H1 (cell line): ENCODE measurements around the gene DSCAM.

Experiments
- CREB1 ChIP-seq: IDR thresholded peaks from 2 replicates; pipeline ENCODE4 v1.6.1; 2012; ENCODE audit warnings: inconsistent platforms
- EZH2 ChIP-seq: fragments of 200-600 bp; sonication (generic); IDR thresholded peaks from 2 replicates; pipeline ENCODE4 v1.7.1; 2012; ENCODE audit warnings: low read depth, mild to moderate bottlenecking, moderate library complexity, low read length, inconsistent platforms; ENCODE audit not compliant: severe bottlenecking
- HDAC2 ChIP-seq, 2 experiments: fragments of 300-600 bp in 1 of 2; sonication (generic) in 1 of 2; IDR thresholded peaks; 2 replicates each; pipeline ENCODE4 v1.6.1; 2011 to 2012; ENCODE audit warnings: low read depth in 2 of 2, low read length in 2 of 2, mild to moderate bottlenecking in 2 of 2, moderate library complexity in 2 of 2, borderline replicate concordance in 1 of 2, inconsistent platforms in 1 of 2
- NRF1 ChIP-seq: IDR thresholded peaks from 2 replicates; pipeline ENCODE4 v1.6.1; 2011; ENCODE audit warnings: mild to moderate bottlenecking, low read depth, low read length, improper control_type of control experiment
- YY1 ChIP-seq: IDR thresholded peaks from 2 replicates; pipeline ENCODE4 v1.6.1; 2011; ENCODE audit warnings: low read depth, mild to moderate bottlenecking, low read length
- TF ChIP-seq, protein P1 (sequence below), 3 experiments: IDR thresholded peaks; 1 replicate in 2 of 3; 2 replicates in 1 of 3; pipeline versions ENCODE4 v1.5.1 to v1.6.1; 2011; ENCODE audit warnings: low read length in 3 of 3, mild to moderate bottlenecking in 3 of 3, inconsistent platforms in 2 of 3, low read depth in 1 of 3, moderate library complexity in 1 of 3; ENCODE audit not compliant: insufficient read depth in 1 of 3; ENCODE audit errors: control extremely low read depth in 1 of 3
- TF ChIP-seq, protein P2 (sequence below): IDR thresholded peaks from 2 replicates; pipeline ENCODE4 v1.6.1; 2011; ENCODE audit warnings: low read length, improper control_type of control experiment

- TF ChIP-seq, protein P1, sequence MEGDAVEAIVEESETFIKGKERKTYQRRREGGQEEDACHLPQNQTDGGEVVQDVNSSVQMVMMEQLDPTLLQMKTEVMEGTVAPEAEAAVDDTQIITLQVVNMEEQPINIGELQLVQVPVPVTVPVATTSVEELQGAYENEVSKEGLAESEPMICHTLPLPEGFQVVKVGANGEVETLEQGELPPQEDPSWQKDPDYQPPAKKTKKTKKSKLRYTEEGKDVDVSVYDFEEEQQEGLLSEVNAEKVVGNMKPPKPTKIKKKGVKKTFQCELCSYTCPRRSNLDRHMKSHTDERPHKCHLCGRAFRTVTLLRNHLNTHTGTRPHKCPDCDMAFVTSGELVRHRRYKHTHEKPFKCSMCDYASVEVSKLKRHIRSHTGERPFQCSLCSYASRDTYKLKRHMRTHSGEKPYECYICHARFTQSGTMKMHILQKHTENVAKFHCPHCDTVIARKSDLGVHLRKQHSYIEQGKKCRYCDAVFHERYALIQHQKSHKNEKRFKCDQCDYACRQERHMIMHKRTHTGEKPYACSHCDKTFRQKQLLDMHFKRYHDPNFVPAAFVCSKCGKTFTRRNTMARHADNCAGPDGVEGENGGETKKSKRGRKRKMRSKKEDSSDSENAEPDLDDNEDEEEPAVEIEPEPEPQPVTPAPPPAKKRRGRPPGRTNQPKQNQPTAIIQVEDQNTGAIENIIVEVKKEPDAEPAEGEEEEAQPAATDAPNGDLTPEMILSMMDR (IDR thresholded peaks at IDR 0.05; ENCODE audit: control extremely low read depth in 1 of 3, insufficient read depth in 1 of 3, low read depth in 1 of 3, low read length in 3 of 3), result no peak
- TF ChIP-seq CREB1 (no peak), HDAC2 (IDR thresholded peaks at IDR 0.05; ENCODE audit: borderline replicate concordance in 1 of 2, low read depth in 2 of 2, low read length in 2 of 2) (no peak), NRF1 (no peak), EZH2 (no peak), YY1 (no peak)
- TF ChIP-seq, protein P2, sequence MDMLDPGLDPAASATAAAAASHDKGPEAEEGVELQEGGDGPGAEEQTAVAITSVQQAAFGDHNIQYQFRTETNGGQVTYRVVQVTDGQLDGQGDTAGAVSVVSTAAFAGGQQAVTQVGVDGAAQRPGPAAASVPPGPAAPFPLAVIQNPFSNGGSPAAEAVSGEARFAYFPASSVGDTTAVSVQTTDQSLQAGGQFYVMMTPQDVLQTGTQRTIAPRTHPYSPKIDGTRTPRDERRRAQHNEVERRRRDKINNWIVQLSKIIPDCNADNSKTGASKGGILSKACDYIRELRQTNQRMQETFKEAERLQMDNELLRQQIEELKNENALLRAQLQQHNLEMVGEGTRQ, result no peak
Observed at GRCh38 chr21:40436261-40436660, 410.7 kb downstream of the DSCAM start.
